HPDE6-E6E7 (cell line): ENCODE measurements around the gene CHCHD6.

Experiments
- DNase-seq: peaks from one replicate; pipeline ENCODE4 v3.0.0; 2011; ENCODE audit warnings: missing footprints; ENCODE audit errors: extremely low spot score

CHCHD6 gene

DNA sequence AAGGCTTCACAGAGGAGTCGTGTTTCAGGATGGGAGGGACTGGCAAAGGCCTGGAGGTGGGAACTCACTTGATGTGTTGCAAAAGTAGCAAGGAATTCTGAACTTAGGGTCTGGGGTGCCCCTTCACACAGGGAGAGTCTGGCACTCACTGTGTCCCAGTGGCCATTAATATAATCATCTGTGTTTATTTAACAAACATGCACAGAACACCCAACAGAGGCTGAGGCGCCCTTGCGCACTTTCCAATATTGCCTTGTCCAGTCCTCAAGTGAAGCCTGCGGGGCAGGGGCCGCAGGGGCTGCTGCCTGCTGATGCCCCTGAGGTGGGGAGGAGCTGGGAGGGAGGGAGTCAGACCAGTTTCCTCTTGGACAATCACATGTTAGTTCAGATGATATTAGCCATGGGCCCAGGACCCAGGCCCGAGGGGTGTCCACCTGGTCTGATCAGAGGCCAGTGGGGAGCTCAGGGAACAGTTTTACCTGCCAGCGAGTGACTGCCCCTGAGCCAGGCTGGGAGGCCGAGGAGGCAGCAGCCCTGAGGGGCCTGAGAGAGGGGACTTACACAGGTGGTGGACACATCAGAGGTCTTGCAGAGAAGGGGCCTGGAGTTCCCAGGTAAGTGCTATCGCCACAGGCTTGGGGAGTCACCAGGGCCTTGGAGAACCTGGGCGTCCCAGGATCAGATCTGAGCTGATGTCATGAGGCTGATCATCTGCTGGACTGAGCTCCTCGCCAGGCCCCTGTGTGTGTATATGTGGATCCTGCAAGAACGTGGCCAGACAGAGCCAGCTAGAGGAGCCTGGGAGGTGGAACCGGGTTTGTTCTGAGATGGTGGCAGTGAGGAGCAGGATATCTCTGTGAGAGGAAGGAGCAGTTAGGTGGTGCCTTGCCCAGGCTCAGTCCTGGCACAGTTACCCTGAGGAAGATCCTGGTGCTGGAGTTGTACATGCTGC lies 35.3 kb upstream of the CHCHD6 start:
- no peak for DNase-seq

DNA sequence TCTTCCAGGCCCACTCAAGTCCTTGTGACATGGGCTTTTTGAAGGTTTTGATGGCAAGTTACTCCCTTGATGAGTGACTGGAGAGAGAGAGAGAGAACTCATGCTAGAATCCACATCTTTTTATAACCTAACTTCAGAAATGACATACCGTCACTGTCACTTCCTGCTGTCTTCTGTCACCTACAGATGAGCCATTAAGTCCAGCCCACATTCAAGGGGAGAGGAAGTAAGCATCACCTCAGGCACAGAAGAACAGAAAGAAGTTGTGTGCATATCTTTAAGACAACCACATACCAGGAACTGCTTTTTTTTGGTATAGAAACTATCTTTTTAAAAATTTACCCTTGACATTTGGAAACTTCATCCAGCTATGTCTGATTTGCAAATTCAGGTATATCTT lies 32.5 kb upstream of the CHCHD6 start:
- no peak for DNase-seq

DNA sequence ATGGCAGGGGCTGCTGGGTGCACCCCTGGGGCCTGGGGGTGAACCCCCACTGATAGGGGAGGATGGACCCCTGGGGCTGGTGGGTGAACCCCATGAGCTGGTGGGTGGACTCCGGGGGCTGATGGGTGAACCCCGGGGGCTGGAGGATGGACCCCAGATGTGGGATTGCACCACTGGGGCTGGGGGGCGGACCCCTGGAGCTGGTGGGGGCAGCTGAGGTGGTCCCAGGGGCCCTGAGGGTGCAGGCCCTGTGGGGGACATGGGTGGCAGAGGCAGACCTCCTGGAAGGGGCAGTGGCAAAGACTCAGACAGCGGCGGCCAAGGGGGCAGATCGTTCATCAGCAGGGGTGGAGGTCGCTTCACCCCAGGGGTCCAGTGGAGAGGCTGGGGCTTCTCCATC lies 31.7 kb upstream of the CHCHD6 start:
- no peak for DNase-seq

DNA sequence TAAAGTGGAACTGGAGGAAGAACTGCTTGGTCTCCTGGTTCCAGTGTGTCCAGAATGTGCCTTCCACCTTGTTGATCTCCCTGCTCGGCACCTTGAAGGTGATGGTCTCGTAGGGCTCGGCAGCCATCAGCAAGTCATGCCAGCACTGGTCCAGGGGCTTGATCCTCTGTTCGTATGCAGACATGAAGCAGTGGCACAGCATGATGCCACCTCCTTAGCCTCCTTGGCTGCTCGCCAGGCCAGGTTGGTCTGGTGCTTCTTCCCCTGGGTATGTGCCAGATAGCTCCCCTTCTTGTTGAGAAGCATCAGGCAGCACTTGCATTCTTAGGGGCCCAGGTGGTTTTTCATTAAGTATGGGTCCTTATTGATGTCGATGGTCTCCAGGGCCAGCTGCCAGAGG lies 31.3 kb upstream of the CHCHD6 start:
- no peak for DNase-seq

DNA sequence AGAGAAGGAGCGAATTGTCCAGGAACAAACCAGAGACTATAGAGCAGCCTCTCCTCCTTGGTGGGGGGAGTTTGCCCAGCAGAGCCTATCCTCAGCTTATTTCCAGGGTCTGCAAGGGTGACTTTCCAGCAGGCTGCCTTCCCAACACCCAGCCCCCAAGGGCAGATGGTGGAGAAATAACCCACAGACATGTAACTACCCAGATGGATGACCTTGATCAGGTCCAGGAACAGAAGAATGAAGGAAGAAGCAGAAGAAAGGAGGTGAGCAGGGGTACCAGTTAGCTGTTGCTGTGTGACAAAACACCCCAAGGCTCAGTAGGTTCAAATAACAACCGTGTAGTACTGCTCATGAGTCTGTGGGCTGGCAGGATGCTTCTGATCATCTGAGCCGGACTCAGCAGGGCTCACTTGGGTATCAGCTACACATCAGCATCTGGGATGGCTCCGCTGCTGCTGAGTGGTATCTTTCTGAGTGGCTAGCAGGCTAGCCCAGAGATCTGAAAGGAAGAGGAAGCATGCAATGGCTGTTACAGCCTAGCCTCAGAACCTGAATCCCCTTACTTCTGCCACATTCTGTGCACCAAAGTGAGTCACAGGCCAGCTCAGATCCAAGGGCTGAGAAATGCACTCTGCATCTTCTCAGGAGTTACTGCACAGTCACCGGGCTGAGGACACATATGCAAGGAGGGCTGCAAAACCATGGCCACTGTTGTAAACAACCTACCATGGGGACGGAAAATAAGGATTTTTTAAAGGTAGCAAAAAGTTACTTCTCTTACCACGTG lies 26.9 kb upstream of the CHCHD6 start:
- DNase-seq = no peak

DNA sequence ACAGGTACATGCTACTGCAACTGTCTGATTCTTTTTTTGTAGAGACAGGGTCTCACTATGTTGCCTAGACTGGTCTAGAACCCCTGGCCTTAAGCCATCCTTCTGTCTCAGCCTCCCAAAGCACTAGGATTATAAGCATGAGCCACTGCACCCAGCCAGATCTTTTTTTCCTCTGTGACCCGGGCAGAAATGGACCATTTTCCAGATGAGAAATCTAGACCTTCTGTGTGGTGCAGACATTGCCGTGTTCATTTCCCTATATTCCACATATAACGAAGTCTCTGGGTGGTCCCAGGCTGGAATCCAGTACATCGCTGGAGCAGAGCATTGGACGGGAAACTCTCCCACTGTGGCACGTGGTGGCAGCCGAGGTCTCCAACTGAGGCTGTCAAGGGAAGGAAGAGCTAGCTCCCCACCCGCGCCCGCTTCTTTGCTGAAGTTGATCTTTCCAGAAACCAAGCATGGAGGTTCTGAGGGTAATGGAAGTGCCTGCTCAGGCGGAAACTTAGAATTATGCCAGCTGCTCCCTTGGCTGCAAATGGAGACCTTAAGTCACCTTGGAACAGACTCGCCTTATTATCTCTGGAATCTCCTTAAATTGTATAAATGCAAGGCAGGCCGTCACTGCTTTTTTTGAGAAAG lies 26.1 kb upstream of the CHCHD6 start:
- no peak for DNase-seq

DNA sequence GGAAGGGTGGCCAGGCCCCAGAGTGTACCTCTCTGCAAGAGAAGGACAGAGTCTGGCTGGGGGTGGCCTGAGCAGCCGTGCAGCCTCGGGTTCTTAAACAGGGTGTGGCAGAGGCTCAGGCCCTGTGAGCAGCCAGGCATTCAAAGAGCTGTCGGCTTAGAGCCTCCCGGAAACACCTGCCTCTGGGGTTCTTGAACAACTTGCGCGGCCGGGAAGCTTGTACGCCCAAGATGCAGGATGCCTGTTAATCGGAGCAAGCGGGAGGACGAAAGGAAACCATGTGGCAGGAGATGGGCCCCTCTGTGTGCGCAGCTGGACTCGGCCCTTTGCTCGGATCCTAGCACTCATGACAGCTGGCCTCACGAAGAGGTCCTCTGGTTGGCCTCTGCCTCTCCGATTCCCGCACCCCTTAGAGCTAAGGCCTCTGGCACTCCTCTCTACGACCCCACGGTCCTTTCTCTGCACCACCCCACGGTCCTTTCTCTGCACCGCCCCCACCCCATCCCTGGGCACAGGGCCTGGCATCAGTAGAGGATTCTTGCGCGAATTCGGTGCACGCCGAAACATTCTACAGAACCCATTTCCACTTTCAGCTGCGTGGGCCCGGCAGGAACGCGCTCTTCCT lies 25.2 kb upstream of the CHCHD6 start:
- no peak for DNase-seq

DNA sequence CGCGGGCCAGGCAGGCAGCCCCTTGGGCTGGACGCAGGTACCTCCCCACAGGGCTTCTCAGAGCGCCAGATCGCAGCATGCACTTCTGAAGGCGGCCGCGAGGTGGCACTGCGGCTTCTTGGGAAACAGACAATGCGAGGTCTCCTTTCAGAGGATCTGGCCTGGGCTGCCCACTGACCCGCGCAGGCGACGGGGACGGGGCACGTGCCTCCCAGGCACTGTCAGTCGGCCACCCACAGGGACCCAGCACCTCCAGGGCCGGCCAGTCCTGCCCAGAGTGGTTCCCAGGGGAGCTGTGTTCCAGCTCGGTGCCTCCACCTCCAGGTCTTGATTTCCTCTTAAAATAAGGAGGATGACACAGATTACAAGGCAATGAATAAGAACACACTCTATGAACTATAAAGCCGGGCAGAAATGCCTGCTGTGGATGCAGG lies 24.7 kb upstream of the CHCHD6 start:
- DNase-seq = peak; percentile 63

DNA sequence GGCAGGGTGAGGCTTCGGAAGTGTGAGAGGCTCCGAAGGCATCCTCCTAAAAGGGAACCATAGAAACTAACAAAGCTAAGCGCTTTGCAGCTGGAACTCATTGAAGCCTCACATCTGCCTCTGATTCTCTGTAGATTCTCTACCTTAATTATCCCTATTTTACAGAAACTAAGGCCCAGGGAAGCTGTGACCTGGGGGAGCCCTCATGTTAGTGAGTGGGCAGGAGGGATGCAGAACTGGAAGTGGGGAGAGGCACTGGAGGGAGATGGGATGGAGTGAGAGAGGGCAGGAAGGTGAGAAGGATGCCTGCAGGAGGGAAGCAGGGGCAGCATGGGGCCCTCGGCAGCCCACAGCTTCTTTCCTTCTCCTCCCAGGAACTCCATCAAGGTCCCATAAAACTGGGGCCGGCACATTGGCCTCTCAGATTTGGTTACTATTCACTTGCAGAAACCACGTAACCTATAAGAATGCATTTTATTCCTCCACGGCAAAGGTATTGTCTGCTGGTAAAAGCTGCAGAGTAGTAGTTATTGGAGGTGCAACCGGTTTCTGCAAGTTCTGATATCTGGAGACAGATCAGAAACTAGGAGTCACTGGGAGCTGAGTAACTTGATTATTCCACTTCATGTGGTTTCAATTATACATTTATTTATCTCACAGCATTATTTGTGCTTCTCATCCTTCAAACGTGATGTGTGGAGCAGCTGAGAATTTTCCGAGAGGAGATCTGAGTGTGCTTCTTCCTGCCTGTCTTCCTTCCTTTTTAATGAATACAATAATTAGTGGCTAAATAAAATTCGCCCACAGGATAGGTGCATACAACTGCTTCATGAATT lies 24.0 kb upstream of the CHCHD6 start:
- DNase-seq = no peak

DNA sequence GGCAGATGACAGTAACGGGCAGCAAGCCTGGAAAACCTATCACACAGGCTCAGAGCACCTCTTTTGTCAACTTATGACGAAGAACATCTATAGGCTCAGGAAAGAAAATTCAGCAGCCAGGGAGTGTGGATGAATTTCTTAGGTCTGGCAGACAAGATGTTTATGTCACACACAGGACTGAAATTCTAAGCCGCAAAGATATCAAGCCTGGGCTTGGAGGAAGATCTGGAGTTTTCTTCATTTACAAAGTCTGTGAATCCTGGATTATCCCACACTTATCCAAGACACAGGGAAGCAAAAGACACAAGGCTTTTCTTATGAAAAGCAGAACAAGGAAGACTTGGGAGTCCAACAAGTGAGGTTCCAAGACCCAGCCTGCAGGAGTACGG lies 23.4 kb upstream of the CHCHD6 start:
- DNase-seq = no peak

DNA sequence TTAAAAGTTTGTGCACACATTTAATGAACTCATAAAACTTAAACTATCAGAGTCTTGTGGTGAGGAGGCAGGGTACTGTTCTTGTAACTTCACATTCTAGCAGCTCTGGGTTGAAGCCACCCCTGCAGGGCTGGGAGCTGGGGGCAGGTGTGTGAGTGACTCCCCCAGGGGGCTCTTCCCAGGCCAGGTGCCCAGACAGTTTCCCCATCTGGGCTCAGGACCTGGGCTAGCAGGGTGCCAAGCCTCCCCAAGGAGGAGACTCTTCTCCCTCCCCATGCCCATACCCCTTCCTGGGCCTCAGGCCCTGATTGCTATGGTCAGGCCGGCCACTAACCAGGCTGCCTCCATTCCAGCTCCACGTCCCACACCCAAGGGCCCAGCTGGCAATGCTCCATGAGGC lies 22.0 kb upstream of the CHCHD6 start:
- no peak for DNase-seq

DNA sequence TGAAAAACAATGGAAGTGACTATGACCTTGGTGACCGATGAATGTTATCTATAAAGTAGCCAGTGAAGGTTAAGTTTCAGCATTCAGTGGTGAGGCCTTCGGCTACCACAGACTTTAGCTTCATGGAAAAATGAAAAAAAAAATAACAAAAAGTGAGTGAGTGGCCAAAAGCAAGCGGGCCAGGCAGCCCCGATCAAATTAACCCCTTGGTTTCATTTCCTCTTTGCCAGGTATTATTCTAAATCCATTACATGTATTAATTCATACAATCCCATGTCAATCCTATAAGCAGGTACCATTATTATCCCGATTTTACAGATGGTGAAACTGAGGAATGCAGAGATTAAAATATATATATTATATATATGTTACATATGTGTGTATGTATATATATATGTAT lies 21.0 kb upstream of the CHCHD6 start:
- DNase-seq = no peak

DNA sequence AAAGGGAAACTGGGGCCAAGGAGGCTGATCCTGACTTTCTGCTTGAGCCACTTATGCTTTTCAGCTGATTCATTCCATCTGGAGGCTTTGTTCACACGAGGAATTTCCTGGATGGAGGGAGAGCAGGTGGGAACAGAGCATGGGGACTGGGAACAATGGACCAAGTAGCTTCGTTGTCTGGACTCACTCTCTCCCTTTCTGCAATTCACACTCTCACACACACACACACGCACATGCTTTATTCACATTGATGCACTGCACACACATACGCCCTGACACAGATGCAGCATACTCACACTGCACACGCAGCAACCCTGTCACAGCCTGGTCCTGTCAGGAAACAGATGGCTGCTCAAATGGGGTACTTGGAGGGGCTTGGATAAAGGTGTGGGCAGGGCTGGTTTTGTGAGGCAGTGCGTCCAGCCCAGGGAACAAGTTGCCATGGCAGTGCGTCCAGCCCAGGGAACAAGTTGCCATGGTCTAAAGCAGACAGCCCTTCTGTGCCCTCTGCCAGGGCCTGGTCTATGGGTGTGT lies 19.8 kb upstream of the CHCHD6 start:
- DNase-seq = no peak

DNA sequence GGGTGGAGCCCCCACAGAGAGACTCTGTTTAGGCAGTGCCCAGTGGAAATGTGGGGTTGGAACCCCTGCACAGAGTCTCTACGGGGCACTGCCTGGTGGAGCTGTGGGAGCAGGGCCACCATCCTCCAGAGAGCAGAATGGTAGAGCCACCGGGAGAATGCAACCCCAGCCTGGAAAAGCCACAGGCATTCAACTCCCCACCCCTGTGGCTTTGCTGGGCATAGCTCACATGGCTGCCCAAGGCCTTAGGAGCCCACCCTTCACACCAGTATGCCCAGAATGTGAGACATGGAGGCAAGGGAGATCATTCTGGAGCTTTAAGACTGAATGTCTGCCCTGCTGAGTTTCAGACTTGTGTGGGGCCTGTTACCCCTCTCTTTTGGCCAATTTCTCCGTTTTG lies 19.0 kb upstream of the CHCHD6 start:
- no peak for DNase-seq

DNA sequence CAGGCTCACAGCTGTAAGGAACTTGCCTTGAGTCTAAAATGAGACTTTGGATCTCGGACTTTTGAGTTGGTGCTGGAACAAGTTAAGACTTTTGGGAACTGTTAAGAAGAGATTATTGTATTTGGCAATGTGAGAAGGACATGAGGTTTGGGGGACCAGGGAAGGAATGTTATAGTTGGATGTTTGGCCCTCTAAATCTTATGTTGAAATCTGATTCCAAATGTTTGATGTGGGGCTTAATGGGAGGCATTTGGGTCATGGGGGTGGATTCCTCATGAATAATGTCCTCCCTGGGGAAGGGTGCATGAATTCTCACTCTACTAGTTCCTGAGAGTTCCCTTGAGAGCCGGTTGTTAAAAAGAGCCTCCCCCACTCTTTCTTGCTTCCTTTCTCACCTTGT lies 18.5 kb upstream of the CHCHD6 start:
- DNase-seq = no peak

DNA sequence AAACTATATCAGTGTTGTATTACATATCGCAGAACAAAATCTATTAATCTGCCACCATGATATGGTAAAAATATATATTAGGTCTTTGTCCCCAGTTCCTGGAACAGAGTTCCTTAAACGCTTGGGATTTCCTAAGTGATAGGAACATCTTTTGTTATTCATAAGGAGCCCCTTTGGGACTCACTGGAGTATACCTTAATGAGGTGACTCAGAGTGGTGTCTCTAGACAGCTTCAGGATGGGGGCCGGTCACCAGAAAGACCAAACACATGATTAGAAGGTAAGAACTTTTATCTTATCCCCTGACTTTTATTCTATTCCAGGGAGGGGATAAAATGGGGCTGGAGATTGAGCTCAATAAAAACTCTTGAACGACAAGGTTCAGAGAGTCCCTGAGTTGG lies 12.3 kb upstream of the CHCHD6 start:
- DNase-seq = no peak

DNA sequence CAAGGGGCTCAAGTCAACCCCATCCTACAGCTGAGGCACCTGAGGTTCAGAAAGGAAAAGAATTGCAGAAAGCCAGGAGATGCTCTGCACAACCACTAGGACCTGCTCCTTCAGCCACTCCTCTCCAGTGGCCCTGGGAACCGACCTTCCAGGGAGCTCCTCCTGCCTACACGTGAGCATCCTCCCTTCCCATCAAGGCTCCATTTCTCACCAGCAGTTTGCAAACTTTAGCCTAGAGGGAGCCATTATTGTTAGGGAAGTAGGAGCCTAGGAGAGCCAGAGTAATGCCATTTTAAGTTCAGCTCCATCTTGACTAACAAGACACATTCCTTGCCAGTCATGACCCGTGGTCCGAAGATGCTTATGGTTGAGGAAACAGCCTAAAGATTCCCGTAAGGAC lies 11.2 kb upstream of the CHCHD6 start:
- DNase-seq = no peak

DNA sequence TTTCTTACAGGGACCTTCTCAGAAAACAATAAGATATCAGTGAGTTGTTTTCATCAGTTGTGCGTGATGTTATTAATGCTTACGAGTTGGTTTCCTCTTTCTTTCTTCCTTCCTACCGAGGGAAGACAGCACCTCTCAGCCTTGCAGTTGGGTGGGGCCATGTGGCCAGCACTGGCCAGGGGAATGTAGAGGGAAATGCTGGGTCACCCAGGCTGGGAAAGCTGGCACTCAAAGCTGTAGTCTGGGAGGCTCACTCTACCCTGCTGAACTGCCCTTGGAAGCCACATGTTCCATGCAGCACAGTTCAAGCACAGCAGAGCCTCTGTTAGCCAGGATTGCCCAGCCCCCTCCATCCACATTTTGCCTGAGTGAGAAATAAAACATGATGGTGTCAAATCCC lies 10.1 kb upstream of the CHCHD6 start:
- DNase-seq = no peak

DNA sequence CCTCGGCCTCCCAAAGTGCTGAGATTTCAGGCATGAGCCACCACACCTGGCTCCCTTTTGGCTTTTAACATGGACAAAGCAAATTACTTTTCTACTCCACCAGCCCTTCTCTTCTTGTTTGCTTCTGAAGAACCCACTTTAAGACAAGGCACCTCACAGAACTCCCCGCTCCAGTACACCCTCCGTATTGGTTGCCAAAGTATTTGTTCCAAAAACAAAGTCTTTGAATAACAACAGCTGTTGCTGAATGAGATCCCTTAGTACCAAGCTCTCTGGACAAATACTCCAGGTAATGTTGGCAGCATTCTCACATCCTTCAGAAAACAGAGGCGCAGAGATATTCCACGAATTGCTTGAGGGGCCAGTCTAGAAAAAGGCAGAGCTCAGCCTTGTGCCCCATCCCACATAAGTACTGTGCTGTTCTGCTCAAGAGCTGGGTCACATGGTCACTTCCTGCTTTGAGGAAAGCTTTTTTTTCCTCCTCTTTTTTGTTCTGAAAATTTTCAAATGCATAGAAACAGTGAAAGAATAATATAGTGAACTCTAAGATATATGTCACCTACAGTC lies 7.3 kb upstream of the CHCHD6 start:
- no peak for DNase-seq

DNA sequence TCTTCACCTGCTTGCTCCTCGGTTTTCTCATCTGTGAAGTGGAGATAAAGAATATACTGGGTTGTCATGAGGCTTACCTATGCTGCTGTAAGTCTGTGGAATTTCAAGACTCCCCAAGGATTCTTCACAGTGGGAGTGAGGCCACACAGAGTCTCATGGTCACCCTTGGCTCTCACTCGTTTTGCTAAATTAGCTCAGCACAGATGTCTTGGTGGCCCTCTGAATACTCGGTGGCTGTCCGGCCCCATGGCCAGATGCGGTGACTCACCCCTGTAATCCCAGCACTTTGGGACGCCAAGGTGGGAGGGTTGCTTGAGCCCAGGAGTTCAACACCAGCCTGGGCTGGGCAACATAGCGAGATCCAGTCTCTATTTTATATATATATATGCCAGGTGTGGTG lies 5.0 kb upstream of the CHCHD6 start:
- no peak for DNase-seq
